Keratinocyte (primary cell): ENCODE measurements around the gene MIF4GD.

Experiments used
- EZH2 ChIP-seq: IDR thresholded peaks from one replicate; pipeline ENCODE4 v1.6.1; 2012; ENCODE audit warnings: inconsistent platforms, mild to moderate bottlenecking, low read length, moderate library complexity
- TF ChIP-seq, protein P1 (sequence below), 3 experiments: IDR thresholded peaks in 1 of 3; conservative IDR thresholded peaks in 1 of 3; optimal IDR thresholded peaks in 1 of 3; 2 replicates in 2 of 3; 3 replicates in 1 of 3; pipeline versions ENCODE3 to v1.5.1; 2011; ENCODE audit warnings: low read length in 3 of 3, mild to moderate bottlenecking in 3 of 3, moderate library complexity in 2 of 3, control low read depth in 1 of 3, inconsistent platforms in 1 of 3; ENCODE audit not compliant: insufficient read depth in 2 of 3; ENCODE audit errors: extremely low read depth in 1 of 3

DNA sequence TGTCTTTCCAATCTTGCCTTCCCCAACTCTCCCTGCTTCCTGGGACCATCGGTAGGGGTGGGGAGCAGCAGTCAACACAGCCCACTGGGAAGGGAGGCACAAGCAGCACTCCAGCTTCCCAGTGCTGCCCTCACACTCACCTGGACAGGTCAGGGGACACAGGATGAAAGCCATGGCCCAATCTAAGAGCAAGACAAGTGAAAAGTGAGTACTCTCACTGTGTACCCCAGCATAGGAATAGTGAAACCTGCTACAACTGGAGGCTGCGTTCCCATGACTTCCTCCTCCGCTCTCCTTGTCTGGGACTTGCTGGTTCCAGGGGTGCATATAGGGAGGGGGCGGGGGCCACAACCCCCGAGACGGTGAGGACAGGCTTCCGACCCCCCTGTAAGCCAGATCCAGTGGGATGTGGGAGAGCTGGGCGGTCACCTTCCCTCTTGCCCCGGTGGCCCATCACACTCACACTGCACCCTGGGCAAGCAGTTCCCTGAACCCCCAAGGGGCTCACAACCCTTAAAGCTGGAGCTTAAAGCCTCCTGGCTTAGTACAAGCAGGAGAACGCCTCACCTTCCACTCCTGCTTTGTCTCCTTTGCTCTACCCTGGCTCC is 47.7 kb upstream of the MIF4GD start:
- TF ChIP-seq, protein P1, sequence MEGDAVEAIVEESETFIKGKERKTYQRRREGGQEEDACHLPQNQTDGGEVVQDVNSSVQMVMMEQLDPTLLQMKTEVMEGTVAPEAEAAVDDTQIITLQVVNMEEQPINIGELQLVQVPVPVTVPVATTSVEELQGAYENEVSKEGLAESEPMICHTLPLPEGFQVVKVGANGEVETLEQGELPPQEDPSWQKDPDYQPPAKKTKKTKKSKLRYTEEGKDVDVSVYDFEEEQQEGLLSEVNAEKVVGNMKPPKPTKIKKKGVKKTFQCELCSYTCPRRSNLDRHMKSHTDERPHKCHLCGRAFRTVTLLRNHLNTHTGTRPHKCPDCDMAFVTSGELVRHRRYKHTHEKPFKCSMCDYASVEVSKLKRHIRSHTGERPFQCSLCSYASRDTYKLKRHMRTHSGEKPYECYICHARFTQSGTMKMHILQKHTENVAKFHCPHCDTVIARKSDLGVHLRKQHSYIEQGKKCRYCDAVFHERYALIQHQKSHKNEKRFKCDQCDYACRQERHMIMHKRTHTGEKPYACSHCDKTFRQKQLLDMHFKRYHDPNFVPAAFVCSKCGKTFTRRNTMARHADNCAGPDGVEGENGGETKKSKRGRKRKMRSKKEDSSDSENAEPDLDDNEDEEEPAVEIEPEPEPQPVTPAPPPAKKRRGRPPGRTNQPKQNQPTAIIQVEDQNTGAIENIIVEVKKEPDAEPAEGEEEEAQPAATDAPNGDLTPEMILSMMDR (optimal IDR thresholded peaks at IDR 0.05 in 1 of 3, IDR thresholded peaks at IDR 0.05 in 1 of 3, conservative IDR thresholded peaks at IDR 0.05 in 1 of 3; ENCODE audit: extremely low read depth in 1 of 3, insufficient read depth in 2 of 3, low read length in 3 of 3) = no peak
- no peak for TF ChIP-seq EZH2
